OCI-LY1 (cell line): ENCODE measurements around the gene ABLIM1.

ENCODE experiments used
- H2AFZ ChIP-seq: fragments of 200-600 bp; sonication (generic), shearing (Covaris generic); 2 replicates; pipeline ENCODE4 v1.6.0; 2014; ENCODE audit warnings: antibody characterized with exemption, mild to moderate bottlenecking, low read length
- H3F3A ChIP-seq: fragments of 200-600 bp; sonication (generic), shearing (Covaris generic); 2 replicates; pipeline ENCODE4 v1.6.0; 2014; ENCODE audit warnings: mild to moderate bottlenecking, antibody characterized with exemption, low read length, moderate library complexity; ENCODE audit not compliant: insufficient read depth
- H3K27ac ChIP-seq: fragments of 200-600 bp; sonication (generic); 2 replicates; pipeline ENCODE4 v1.5.1; 2014; ENCODE audit warnings: low read length, mixed run types, mild to moderate bottlenecking, low read depth; ENCODE audit not compliant: poor library complexity, severe bottlenecking
- H3K27me3 ChIP-seq: fragments of 200-600 bp; sonication (generic); 2 replicates; pipeline ENCODE4 v1.6.0; 2014; ENCODE audit warnings: antibody characterized with exemption, mild to moderate bottlenecking, low read length, moderate library complexity; ENCODE audit not compliant: insufficient read depth
- H3K36me3 ChIP-seq: fragments of 200-600 bp; sonication (generic); 2 replicates; pipeline ENCODE4 v1.6.1; 2014; ENCODE audit warnings: mild to moderate bottlenecking, antibody characterized with exemption, low read length, moderate library complexity, mixed read lengths; ENCODE audit not compliant: insufficient read depth
- H3K4me1 ChIP-seq: fragments of 200-600 bp; sonication (generic); 2 replicates; pipeline ENCODE4 v1.5.1; 2014; ENCODE audit warnings: mild to moderate bottlenecking, low read length, moderate library complexity; ENCODE audit not compliant: insufficient read depth, severe bottlenecking
- H3K4me2 ChIP-seq: fragments of 200-600 bp; sonication (generic), shearing (Covaris generic); 2 replicates; pipeline ENCODE4 v1.6.1; 2014; ENCODE audit warnings: low read length
- H3K4me3 ChIP-seq: fragments of 200-600 bp; sonication (generic); 2 replicates; pipeline ENCODE4 v1.5.1; 2014; ENCODE audit warnings: low read length, low read depth, mild to moderate bottlenecking, mixed read lengths; ENCODE audit not compliant: poor library complexity, severe bottlenecking
- H3K79me2 ChIP-seq: fragments of 200-600 bp; shearing (Covaris generic); 2 replicates; pipeline ENCODE4 v1.6.1; 2016; ENCODE audit warnings: mixed run types, low read length, mixed read lengths; ENCODE audit not compliant: insufficient read depth
- H3K9ac ChIP-seq: fragments of 200-600 bp; sonication (generic), shearing (Covaris generic); 2 replicates; pipeline ENCODE4 v1.6.1; 2014; ENCODE audit warnings: mild to moderate bottlenecking, low read length, mixed read lengths
- H3K9me2 ChIP-seq: fragments of 200-600 bp; sonication (generic), shearing (Covaris generic); 2 replicates; pipeline ENCODE4 v1.6.1; 2014; ENCODE audit warnings: low read depth, mild to moderate bottlenecking, low read length, mixed read lengths
- H3K9me3 ChIP-seq: fragments of 200-600 bp; shearing (Covaris generic); 2 replicates; pipeline ENCODE4 v1.6.1; 2014; ENCODE audit warnings: low read length, mixed read lengths
- H4K20me1 ChIP-seq: fragments of 200-600 bp; sonication (generic), shearing (Covaris generic); 2 replicates; pipeline ENCODE4 v1.6.0; 2016; ENCODE audit warnings: mild to moderate bottlenecking, low read length; ENCODE audit not compliant: insufficient read depth
- EZH2 ChIP-seq: fragments of 200-600 bp; sonication (generic), shearing (Covaris generic); IDR thresholded peaks from 2 replicates; pipeline ENCODE4 v1.8.0; 2017; ENCODE audit warnings: borderline replicate concordance, mixed run types, mild to moderate bottlenecking, antibody characterized with exemption, low read length, moderate library complexity, mixed read lengths
- TF ChIP-seq, protein P1 (sequence below): fragments of 200-600 bp; sonication (generic), shearing (Covaris generic); IDR thresholded peaks from 2 replicates; pipeline ENCODE4 v1.5.1; 2017; ENCODE audit warnings: mild to moderate bottlenecking, antibody characterized with exemption, low read length, moderate library complexity, mixed read lengths

ABLIM1 gene

DNA sequence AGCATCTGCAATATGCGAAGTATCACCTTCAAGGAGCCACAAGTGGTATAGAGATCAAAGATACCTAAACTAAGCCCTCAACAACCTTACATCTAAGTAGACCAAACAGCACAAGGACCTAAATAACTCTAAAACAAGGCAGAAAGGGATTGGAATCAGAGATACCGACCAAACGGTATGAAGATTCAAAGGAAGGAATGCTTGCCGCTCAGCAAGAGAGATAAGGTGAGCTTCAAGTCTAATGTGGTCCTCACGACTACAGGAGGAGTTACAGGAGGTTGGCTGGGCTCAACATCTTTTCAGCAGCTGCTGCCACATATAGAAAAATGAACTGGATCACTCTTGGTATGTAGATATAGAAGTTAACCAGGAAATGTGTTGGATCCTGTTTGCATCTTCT, 11.6 kb downstream of the ABLIM1 start:
- Histone ChIP-seq H3K4me3 (no peak overlapping the region), H2AFZ (no peak overlapping the region), H4K20me1 (no peaks in the 10 kb centered on the region), H3K36me3 (no peaks in the 10 kb centered on the region), H3K9me3 (no peaks in the 10 kb centered on the region), H3K4me1 (no peaks in the 10 kb centered on the region), H3K79me2 (no peaks in the 10 kb centered on the region), H3K27ac (no peak overlapping the region), H3F3A (no peaks in the 10 kb centered on the region), H3K4me2 (no peak overlapping the region), H3K9me2 (no peaks in the 10 kb centered on the region), H3K27me3 (no peaks in the 10 kb centered on the region), H3K9ac (no peak overlapping the region)
- no peak for TF ChIP-seq EZH2
- TF ChIP-seq, protein P1, sequence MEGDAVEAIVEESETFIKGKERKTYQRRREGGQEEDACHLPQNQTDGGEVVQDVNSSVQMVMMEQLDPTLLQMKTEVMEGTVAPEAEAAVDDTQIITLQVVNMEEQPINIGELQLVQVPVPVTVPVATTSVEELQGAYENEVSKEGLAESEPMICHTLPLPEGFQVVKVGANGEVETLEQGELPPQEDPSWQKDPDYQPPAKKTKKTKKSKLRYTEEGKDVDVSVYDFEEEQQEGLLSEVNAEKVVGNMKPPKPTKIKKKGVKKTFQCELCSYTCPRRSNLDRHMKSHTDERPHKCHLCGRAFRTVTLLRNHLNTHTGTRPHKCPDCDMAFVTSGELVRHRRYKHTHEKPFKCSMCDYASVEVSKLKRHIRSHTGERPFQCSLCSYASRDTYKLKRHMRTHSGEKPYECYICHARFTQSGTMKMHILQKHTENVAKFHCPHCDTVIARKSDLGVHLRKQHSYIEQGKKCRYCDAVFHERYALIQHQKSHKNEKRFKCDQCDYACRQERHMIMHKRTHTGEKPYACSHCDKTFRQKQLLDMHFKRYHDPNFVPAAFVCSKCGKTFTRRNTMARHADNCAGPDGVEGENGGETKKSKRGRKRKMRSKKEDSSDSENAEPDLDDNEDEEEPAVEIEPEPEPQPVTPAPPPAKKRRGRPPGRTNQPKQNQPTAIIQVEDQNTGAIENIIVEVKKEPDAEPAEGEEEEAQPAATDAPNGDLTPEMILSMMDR: no peak

DNA sequence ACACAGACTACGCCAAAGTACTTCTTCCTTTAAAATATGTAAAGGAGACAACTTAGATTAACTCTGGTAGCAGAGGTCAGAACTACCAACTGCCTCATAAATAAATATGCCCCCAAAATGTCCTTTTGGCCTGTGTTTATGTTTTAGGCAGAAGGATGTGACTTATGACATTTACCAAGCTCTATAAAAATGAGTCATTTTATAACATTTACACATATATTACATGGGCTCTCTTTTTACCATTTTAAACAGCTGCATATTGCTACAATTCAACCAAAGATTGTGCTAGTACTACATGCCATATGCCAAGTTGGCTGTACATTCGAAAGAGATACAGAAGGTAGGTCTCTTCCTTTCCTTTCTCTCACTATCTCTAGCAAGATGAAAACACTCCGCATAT, 12.4 kb downstream of the ABLIM1 start:
- H3K27ac ChIP-seq: no peak overlapping the region
- H3K9me2 ChIP-seq: no peaks in the 10 kb centered on the region
- TF ChIP-seq, protein P1: no peak
- no peak for TF ChIP-seq EZH2

DNA sequence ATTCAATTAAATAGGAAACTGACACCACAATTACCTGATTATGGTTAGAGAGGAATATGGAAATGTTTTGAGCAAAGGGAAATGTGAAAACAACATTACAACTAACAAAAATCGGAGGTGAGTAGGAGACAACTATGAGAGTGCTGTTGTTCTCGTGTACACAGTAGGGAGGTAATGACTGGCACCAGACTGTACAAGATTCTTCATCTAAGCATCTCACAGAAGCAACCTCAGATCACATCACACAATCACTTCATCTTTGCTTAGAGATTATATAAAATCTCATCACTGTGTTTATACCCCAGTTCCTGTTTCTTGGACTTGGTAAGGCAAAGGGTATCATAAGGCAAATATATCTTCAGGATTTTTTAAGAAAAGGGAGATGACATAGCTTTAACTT, 14.9 kb downstream of the ABLIM1 start:
- Histone ChIP-seq H2AFZ (no peak overlapping the region), H3K4me1 (no peaks in the 10 kb centered on the region), H3F3A (no peaks in the 10 kb centered on the region), H3K27me3 (no peaks in the 10 kb centered on the region), H3K36me3 (no peaks in the 10 kb centered on the region), H3K9me2 (no peaks in the 10 kb centered on the region), H3K27ac (no peak overlapping the region), H3K4me3 (no peak overlapping the region), H3K9ac (no peak overlapping the region), H3K79me2 (no peaks in the 10 kb centered on the region), H3K9me3 (no peaks in the 10 kb centered on the region), H4K20me1 (no peaks in the 10 kb centered on the region), H3K4me2 (no peak overlapping the region)
- TF ChIP-seq, protein P1: no peak
- no peak for TF ChIP-seq EZH2

More for the DNA sequence above, 12.4 kb downstream of the ABLIM1 start:
- Histone ChIP-seq H3K36me3 (no peaks in the 10 kb centered on the region), H2AFZ (no peak overlapping the region), H3K79me2 (no peaks in the 10 kb centered on the region), H3K4me2 (no peak overlapping the region), H3K9me3 (no peaks in the 10 kb centered on the region), H3K4me1 (no peaks in the 10 kb centered on the region), H3F3A (no peaks in the 10 kb centered on the region), H4K20me1 (no peaks in the 10 kb centered on the region), H3K27me3 (no peaks in the 10 kb centered on the region), H3K9ac (no peak overlapping the region), H3K4me3 (no peak overlapping the region)
